Mucosa of descending colon (tissue), 3 donors: ENCODE data around the gene BCL11B. TPM values are rescaled to one million over a fixed set of nuclear protein-coding genes. Genes with fewer than 3 reads are reported as not detected.

ENCODE experiments used
- ATAC-seq: fragments of 200-7000 bp; cut with Tn5 transposase; one replicate; pipeline ENCODE4 v1.9.1; 2020; ENCODE audit warnings: mild to moderate bottlenecking, moderate library complexity
- DNase-seq, 3 donors: peaks; one replicate each; pipeline ENCODE4 v3.0.0-alpha.2; 2020
- H3K36me3 ChIP-seq: fragments of 200-600 bp; one replicate; pipeline ENCODE4 v1.8.0; 2021; ENCODE audit warnings: low read depth, mild to moderate bottlenecking
- H3K4me1 ChIP-seq: fragments of 200-600 bp; one replicate; pipeline ENCODE4 v1.8.0; 2021; ENCODE audit warnings: low read depth, mild to moderate bottlenecking
- H3K4me3 ChIP-seq: fragments of 200-600 bp; one replicate; pipeline ENCODE4 v1.8.0; 2021; ENCODE audit warnings: mild to moderate bottlenecking
- H3K9me3 ChIP-seq: fragments of 200-600 bp; one replicate; pipeline ENCODE4 v1.8.0; 2021; ENCODE audit warnings: mild to moderate bottlenecking
- CTCF ChIP-seq: fragments of 200-600 bp; IDR thresholded peaks from one replicate; pipeline ENCODE4 v1.8.0; 2022; ENCODE audit warnings: antibody characterized with exemption, mild to moderate bottlenecking
- intact Hi-C, 2 donors: fragments of 100-400 bp; cut with DNase I in 1 of 2; cut with micrococcal nuclease in 1 of 2; formaldehyde crosslinking; loops; one replicate each; pipeline versions ENCODE4 v1.11.0 to v1.11.1; 2022; cut with DNase I, micrococcal nuclease
- total RNA-seq, 3 donors: library from RNA; stranded (reverse); fragmentation: NEBNext Ultra II Directional in 2 of 3; extraction: Animal tissue kit (Norgen Biotek cat#: 25700) in 2 of 3; gene quantifications; one replicate each; pipeline versions ENCODE4 v1.2.1 to v1.2.4, GENCODE V29; 2021 to 2023
- donor health status: DM: no; HTN: no; CAD: no; lungs with moderate emphysema.
- donor health status: DM: no; HTN: no; CAD: no.
- donor health status: DM: no; HTN: yes; CAD: no.

The BCL11B gene
- total RNA-seq, 3 donors from 2014 or later: 2.5 to 5.6 (median 4.9) TPM

GRCh38 chr14:99148131-99148530, 123.9 kb downstream of the BCL11B start:
- ATAC-seq (no peak), DNase-seq (no peak)

GRCh38 chr14:99147366-99147740, 124.6 kb downstream of the BCL11B start:
- ATAC-seq (no peak), DNase-seq (no peak)
- intact Hi-C loops: no loop called here

More at GRCh38 chr14:99148131-99148530, 123.9 kb downstream of the BCL11B start:
- H3K4me3 ChIP-seq: no peak overlapping the region
- no peaks in the 10 kb centered on the region for H3K9me3 ChIP-seq
- no peaks in the 10 kb centered on the region for H3K4me1 ChIP-seq
- TF ChIP-seq CTCF: no peak
- intact Hi-C loops: no loop called here
- H3K36me3 ChIP-seq: no peaks in the 10 kb centered on the region

GRCh38 chr14:99146616-99147365, 125.2 kb downstream of the BCL11B start:
- Histone ChIP-seq H3K4me3 (no peak overlapping the region), H3K9me3 (no peaks in the 10 kb centered on the region), H3K36me3 (no peaks in the 10 kb centered on the region), H3K4me1 (no peaks in the 10 kb centered on the region)
- no peak for ATAC-seq
- intact Hi-C loops: no loop called here
- no peak for DNase-seq
- TF ChIP-seq CTCF: no peak

More at GRCh38 chr14:99147366-99147740, 124.6 kb downstream of the BCL11B start:
- no peak for TF ChIP-seq CTCF
- Histone ChIP-seq H3K36me3 (no peaks in the 10 kb centered on the region), H3K4me3 (no peak overlapping the region), H3K9me3 (no peaks in the 10 kb centered on the region), H3K4me1 (no peaks in the 10 kb centered on the region)

GRCh38 chr14:99145307-99145706, 126.7 kb downstream of the BCL11B start:
- no peaks in the 10 kb centered on the region for H3K4me1 ChIP-seq
- H3K9me3 ChIP-seq: no peaks in the 10 kb centered on the region
- DNase-seq: no peak
- no peak for TF ChIP-seq CTCF
- no peaks in the 10 kb centered on the region for H3K36me3 ChIP-seq
- H3K4me3 ChIP-seq: no peak overlapping the region
- ATAC-seq: no peak
- intact Hi-C loops: no loop called here

GRCh38 chr14:99143793-99144192, 128.2 kb downstream of the BCL11B start:
- H3K9me3 ChIP-seq: no peaks in the 10 kb centered on the region
- no peak for DNase-seq
- no peaks in the 10 kb centered on the region for H3K4me1 ChIP-seq

More at GRCh38 chr14:99143793-99144192, 128.2 kb downstream of the BCL11B start:
- H3K36me3 ChIP-seq: no peaks in the 10 kb centered on the region
- no peak overlapping the region for H3K4me3 ChIP-seq
- no peak for ATAC-seq
- TF ChIP-seq CTCF: no peak
- intact Hi-C loops: no loop called here
